PFSK-1 (cell line): Measurements from ENCODE around the gene PRRC2B.

Experiments used
- POLR2AphosphoS5 ChIP-seq: IDR thresholded peaks from 2 replicates; pipeline ENCODE4 v1.6.1; 2012; ENCODE audit warnings: low read depth, mild to moderate bottlenecking, control low read depth, low read length, moderate library complexity
- TAF1 ChIP-seq: IDR thresholded peaks from 2 replicates; pipeline ENCODE4 v1.6.1; 2012; ENCODE audit warnings: low read length, control low read depth, borderline replicate concordance; ENCODE audit not compliant: insufficient read depth
- TF ChIP-seq, protein P1 (sequence below), 2 experiments: IDR thresholded peaks; 2 replicates each; pipeline versions ENCODE4 v1.6.1 to v1.8.0; 2011 to 2012; ENCODE audit warnings: low read depth in 2 of 2, low read length in 2 of 2, control low read depth in 1 of 2, inconsistent platforms in 1 of 2, mild to moderate bottlenecking in 1 of 2, moderate library complexity in 1 of 2; ENCODE audit not compliant: insufficient read depth in 1 of 2

DNA sequence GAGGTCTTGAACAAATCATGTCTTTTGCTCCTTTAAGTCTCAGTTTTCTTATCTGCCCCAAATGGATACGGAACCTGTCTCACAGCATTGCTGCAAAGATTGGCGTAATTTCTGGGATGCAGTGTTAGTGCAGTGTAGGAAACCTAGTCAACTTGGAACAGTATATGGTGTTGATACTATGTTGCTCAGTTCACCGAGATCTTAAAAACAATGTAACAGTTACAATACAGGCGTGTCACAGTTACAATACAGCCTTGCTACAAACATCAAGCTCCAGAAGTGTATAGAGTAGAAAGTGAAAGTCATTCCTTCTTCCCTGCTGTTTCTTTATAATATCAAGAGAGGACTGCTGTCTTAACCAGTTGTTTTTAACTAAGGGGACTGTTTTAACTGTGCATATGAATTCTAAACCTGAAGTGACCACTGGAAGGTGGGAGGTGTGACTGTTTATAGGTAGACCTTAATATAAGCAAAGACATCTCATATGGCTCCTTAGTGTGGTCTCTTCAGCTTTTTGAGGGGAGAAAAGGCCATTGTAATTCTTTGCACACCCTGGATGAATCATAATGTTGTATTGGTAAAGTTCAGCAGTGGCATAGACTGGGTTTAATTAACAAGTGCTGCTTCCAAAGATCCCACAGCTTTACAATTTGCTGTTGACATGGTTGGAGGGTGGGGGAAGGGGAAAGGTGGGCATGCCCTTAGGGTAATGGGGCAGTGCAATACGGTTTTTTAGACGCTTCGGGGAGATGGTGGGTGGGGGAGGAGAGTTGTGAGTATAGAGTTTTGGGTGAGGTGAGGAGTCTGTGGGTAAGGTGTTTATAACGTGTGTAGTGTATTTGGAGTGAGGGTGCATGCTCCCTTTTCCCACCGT is 12.9 kb downstream of the PRRC2B start:
- TF ChIP-seq POLR2AphosphoS5 (no peak), TAF1 (no peak)
- TF ChIP-seq, protein P1, sequence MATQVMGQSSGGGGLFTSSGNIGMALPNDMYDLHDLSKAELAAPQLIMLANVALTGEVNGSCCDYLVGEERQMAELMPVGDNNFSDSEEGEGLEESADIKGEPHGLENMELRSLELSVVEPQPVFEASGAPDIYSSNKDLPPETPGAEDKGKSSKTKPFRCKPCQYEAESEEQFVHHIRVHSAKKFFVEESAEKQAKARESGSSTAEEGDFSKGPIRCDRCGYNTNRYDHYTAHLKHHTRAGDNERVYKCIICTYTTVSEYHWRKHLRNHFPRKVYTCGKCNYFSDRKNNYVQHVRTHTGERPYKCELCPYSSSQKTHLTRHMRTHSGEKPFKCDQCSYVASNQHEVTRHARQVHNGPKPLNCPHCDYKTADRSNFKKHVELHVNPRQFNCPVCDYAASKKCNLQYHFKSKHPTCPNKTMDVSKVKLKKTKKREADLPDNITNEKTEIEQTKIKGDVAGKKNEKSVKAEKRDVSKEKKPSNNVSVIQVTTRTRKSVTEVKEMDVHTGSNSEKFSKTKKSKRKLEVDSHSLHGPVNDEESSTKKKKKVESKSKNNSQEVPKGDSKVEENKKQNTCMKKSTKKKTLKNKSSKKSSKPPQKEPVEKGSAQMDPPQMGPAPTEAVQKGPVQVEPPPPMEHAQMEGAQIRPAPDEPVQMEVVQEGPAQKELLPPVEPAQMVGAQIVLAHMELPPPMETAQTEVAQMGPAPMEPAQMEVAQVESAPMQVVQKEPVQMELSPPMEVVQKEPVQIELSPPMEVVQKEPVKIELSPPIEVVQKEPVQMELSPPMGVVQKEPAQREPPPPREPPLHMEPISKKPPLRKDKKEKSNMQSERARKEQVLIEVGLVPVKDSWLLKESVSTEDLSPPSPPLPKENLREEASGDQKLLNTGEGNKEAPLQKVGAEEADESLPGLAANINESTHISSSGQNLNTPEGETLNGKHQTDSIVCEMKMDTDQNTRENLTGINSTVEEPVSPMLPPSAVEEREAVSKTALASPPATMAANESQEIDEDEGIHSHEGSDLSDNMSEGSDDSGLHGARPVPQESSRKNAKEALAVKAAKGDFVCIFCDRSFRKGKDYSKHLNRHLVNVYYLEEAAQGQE (IDR thresholded peaks at IDR 0.05; ENCODE audit: insufficient read depth in 1 of 2, low read depth in 2 of 2, low read length in 2 of 2) = no peak
